Testis (tissue), 3 donors: ENCODE results near the gene CAMK2G. TPM values are rescaled to one million over a fixed set of nuclear protein-coding genes. Genes with fewer than 3 reads are reported as not detected.

ENCODE experiments used
- DNase-seq: peaks from one replicate; pipeline ENCODE4 v3.0.0-alpha.2; 2019
- H3K27ac ChIP-seq, 2 donors: fragments of 200-600 bp; sonication (generic); one replicate each; pipeline ENCODE4 v1.5.1; 2019
- H3K27me3 ChIP-seq: fragments of 200-600 bp; sonication (generic); one replicate; pipeline ENCODE4 v1.5.1; 2019
- H3K36me3 ChIP-seq: fragments of 200-600 bp; sonication (generic); one replicate; pipeline ENCODE4 v1.5.1; 2017; ENCODE audit warnings: low read depth; ENCODE audit errors: missing control alignments
- H3K4me1 ChIP-seq: fragments of 200-600 bp; sonication (generic); one replicate; pipeline ENCODE4 v1.5.1; 2019
- H3K4me3 ChIP-seq, 2 donors: fragments of 200-600 bp; sonication (generic); one replicate each; pipeline ENCODE4 v1.5.1; 2017 to 2019
- H3K9me3 ChIP-seq: fragments of 200-600 bp; sonication (generic); one replicate; pipeline ENCODE4 v1.5.1; 2017
- POLR2A ChIP-seq: fragments of 450-650 bp; IDR thresholded peaks from one replicate; pipeline ENCODE4 v1.6.1; 2017; ENCODE audit warnings: antibody characterized with exemption, mild to moderate bottlenecking, moderate library complexity
- WGBS, 2 donors: methylation state at CpG; one replicate each; pipeline ENCODE4 v1.1.5; 2018; 5-methylcytosine and 5-hydroxymethylcytosine counted together
- intact Hi-C: fragments of 100-400 bp; cut with DNase I; formaldehyde crosslinking; loops from one replicate; pipeline ENCODE4 v1.15.1; 2023; ENCODE audit warnings: low total_unique reads
- polyA plus RNA-seq: library from polyadenylated mRNA; stranded (reverse); fragments of 350-450 nt; fragmentation: Illumina TruSeq; extraction: RNeasy Lipid Tissue Mini Kit (QIAGEN cat#74804); gene quantifications from one replicate; pipeline ENCODE4 v1.2.3, GENCODE V29; 2014; ENCODE audit warnings: low read depth, low replicate concordance; ENCODE audit not compliant: insufficient read depth
- total RNA-seq, 2 donors: library from RNA; depleted of rRNA; stranded (reverse); fragments of >200 nt; gene quantifications; one replicate each; pipeline ENCODE4 v1.2.3, GENCODE V29; 2016
- TF ChIP-seq, protein P1 (sequence below), 3 experiments: fragments of 450-650 bp in 2 of 3; fragments of 200-600 bp in 1 of 3; sonication (generic) in 1 of 3; IDR thresholded peaks; one replicate each; pipeline ENCODE4 v1.5.1; 2016 to 2019; ENCODE audit warnings: antibody characterized with exemption in 3 of 3, mild to moderate bottlenecking in 2 of 3, moderate library complexity in 1 of 3

Gene CAMK2G
- total and polyA plus RNA-seq, 3 donors from 2014 or later = 16.5 to 29.7 (median 25.4) TPM

GRCh38 chr10:73786512-73786885 is 87.9 kb downstream of the CAMK2G start:
- DNase-seq = no peak
- WGBS, 2 donors = 3% methylated on average over 2 of the region's 2 CpGs

GRCh38 chr10:73785721-73786511 is 88.4 kb downstream of the CAMK2G start:
- intact Hi-C loops = no loop called here
- WGBS, 2 donors = 0 to 1% methylated on average over 17 to 54 of the region's 54 CpGs
- no peaks in the 10 kb centered on the region for H3K36me3 ChIP-seq

More at GRCh38 chr10:73786512-73786885, 87.9 kb downstream of the CAMK2G start:
- no peaks in the 10 kb centered on the region for H3K27me3 ChIP-seq
- peak overlapping the region; percentile 71 to 84 for H3K4me3 ChIP-seq
- H3K27ac ChIP-seq = peak overlapping the region in 1 of 2 donors; percentile 82
- peaks cover 23% of the 10 kb centered on the region for H3K4me1 ChIP-seq
- no peaks in the 10 kb centered on the region for H3K36me3 ChIP-seq
- intact Hi-C loops = no loop called here
- no peaks in the 10 kb centered on the region for H3K9me3 ChIP-seq
- TF ChIP-seq, protein P1, sequence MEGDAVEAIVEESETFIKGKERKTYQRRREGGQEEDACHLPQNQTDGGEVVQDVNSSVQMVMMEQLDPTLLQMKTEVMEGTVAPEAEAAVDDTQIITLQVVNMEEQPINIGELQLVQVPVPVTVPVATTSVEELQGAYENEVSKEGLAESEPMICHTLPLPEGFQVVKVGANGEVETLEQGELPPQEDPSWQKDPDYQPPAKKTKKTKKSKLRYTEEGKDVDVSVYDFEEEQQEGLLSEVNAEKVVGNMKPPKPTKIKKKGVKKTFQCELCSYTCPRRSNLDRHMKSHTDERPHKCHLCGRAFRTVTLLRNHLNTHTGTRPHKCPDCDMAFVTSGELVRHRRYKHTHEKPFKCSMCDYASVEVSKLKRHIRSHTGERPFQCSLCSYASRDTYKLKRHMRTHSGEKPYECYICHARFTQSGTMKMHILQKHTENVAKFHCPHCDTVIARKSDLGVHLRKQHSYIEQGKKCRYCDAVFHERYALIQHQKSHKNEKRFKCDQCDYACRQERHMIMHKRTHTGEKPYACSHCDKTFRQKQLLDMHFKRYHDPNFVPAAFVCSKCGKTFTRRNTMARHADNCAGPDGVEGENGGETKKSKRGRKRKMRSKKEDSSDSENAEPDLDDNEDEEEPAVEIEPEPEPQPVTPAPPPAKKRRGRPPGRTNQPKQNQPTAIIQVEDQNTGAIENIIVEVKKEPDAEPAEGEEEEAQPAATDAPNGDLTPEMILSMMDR (IDR thresholded peaks at IDR 0.05) = no peak
- no peak for TF ChIP-seq POLR2A

DNA sequence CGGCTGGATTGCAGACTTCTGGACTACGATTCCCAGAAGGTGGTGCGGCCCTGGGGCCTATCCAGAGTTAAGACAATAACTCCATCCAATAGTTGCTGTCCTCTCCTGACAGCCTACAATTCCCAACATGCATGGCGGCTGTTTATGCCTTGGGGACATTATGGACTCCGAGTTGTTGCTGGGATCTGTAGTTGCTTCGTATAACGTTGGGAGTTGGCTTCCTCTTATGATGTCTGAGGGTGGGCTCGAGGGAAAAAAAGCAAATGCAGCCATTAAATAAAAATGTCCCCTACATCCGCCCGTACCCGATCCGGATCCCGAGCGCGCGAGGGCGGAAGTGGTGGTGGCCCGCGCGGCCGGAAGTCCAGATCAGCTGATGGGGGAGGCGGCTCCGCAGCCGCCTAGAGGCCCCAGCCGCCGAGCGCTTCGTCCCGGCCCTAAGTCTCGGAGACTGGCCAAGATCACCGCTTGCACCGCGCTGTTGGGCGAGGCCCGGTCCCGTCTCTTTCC is 89.1 kb downstream of the CAMK2G start, which contains the start of gene ZSWIM8:
Gene ZSWIM8 (plus strand): TSS at position 396 of the 510 bp plus-strand sequence. CDS start 273 bp downstream, outside the sequence.
- Histone ChIP-seq H3K36me3 (no peaks in the 10 kb centered on the region), H3K27me3 (no peaks in the 10 kb centered on the region), H3K4me1 (peaks cover 23% of the 10 kb centered on the region), H3K27ac (peak within 1 kb of the TSS; percentile 82 to 94), H3K9me3 (no peaks in the 10 kb centered on the region), H3K4me3 (peak within 1 kb of the TSS; percentile 71 to 84)
- intact Hi-C loops = no loop called here
- DNase-seq = peak; percentile 96
- TF ChIP-seq POLR2A = no peak
- TF ChIP-seq, protein P1 (IDR thresholded peaks at IDR 0.05) = no peak
- WGBS, 2 donors = 0% methylated on average over 3 to 36 of the region's 36 CpGs

More at GRCh38 chr10:73785721-73786511, 88.4 kb downstream of the CAMK2G start:
- H3K27ac ChIP-seq = peak overlapping the region; percentile 82 to 94
- no peaks in the 10 kb centered on the region for H3K27me3 ChIP-seq
- H3K4me1 ChIP-seq = peaks cover 23% of the 10 kb centered on the region
- H3K9me3 ChIP-seq = no peaks in the 10 kb centered on the region
- TF ChIP-seq, protein P1 (IDR thresholded peaks at IDR 0.05) = no peak
- TF ChIP-seq POLR2A = no peak
- peak; percentile 32 for DNase-seq
- peak overlapping the region; percentile 71 to 84 for H3K4me3 ChIP-seq

DNA sequence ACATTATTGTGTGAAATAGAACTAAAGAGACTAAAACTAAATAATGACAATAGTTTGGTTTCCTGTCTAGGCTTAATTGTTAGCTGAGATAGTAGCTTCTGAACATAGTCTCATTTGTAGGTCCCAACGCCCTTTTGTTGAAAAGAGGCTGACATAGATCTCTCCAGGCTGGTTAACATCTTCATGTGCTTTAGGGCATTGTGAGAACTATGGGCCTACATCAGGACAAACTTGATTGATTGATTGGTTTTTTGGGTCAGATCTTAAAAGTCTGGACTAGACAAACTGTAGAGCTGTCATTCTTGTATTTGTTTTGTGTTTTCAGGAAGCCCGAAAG is 91.6 kb downstream of the CAMK2G start:
- 33 to 43% methylated on average over 2 of the region's 2 CpGs for WGBS, 2 donors
- TF ChIP-seq, protein P1 (IDR thresholded peaks at IDR 0.05) = no peak
- no peak for TF ChIP-seq POLR2A
- peak overlapping the region; percentile 87 to 94 for H3K27ac ChIP-seq

More for the DNA sequence above, 91.6 kb downstream of the CAMK2G start:
- peak overlapping the region; percentile 87 to 97 for H3K4me3 ChIP-seq
- peaks cover 23% of the 10 kb centered on the region for H3K4me1 ChIP-seq
- H3K27me3 ChIP-seq = no peaks in the 10 kb centered on the region
- H3K9me3 ChIP-seq = no peaks in the 10 kb centered on the region
- no peak for DNase-seq
- intact Hi-C loops = no loop called here
- H3K36me3 ChIP-seq = no peaks in the 10 kb centered on the region
